ENCODE data around the gene ZFHX2. TPM values are rescaled to one million over a fixed set of nuclear protein-coding genes. Genes with fewer than 3 reads are reported as not detected.

ZFHX2 gene
- total RNA-seq, 1 donor from 2014 or later = 0.98 TPM

- intact Hi-C loops (cut with micrococcal nuclease) = no loop called here
These were observed 69.4 kb downstream of the ZFHX2 start for GRCh38 chr14:23481979-23482822.

GRCh38 chr14:23481362-23481970 lies 70.1 kb downstream of the ZFHX2 start:
- intact Hi-C loops (cut with micrococcal nuclease) = no loop called here

GRCh38 chr14:23478109-23478759 lies 73.3 kb downstream of the ZFHX2 start:
- intact Hi-C loops (cut with micrococcal nuclease) = loop anchor here (1.0 kb wide), 2 partner anchors 61 to 84 kb away; no protein-coding TSS in a partner anchor

GRCh38 chr14:23470947-23471346 lies 80.6 kb downstream of the ZFHX2 start:
- intact Hi-C loops (cut with micrococcal nuclease) = no loop called here

Other genes starting within 250 kb of the ZFHX2 start
- gene PPP1R3E, start 248.9 kb downstream of the ZFHX2 start, total RNA-seq = 26.3 and 26.5 TPM in 2 replicates
- gene BCL2L2, start 244.9 kb downstream of the ZFHX2 start, total RNA-seq = 6.4 and 8.5 TPM in 2 replicates
- 195 and 196 TPM in 2 replicates for gene PABPN1, start 230.3 kb downstream of the ZFHX2 start, total RNA-seq
- gene SLC22A17, start 198.9 kb downstream of the ZFHX2 start, total RNA-seq = 1.4 and 2.0 TPM in 2 replicates
- not detected in 2 replicates for gene EFS, start 186.6 kb downstream of the ZFHX2 start, total RNA-seq
- not detected in 2 replicates for gene IL25, start 179.0 kb downstream of the ZFHX2 start, total RNA-seq
- not detected in 2 replicates for gene CMTM5, start 174.7 kb downstream of the ZFHX2 start, total RNA-seq
- gene MYH6, start 143.5 kb downstream of the ZFHX2 start, total RNA-seq = 0.05 TPM in 1 of 2 replicates, not detected in the other
- gene MYH7, start 116.1 kb downstream of the ZFHX2 start, total RNA-seq = not detected in 2 replicates
- gene NGDN, start 82.1 kb downstream of the ZFHX2 start, total RNA-seq = 46.2 and 46.3 TPM in 2 replicates
- gene THTPA, start 4.5 kb upstream of the ZFHX2 start, total RNA-seq = 10.9 and 19.9 TPM in 2 replicates
- gene AP1G2, start 16.0 kb upstream of the ZFHX2 start, total RNA-seq = 251 and 253 TPM in 2 replicates
- gene JPH4, start 27.0 kb upstream of the ZFHX2 start, total RNA-seq = not detected in 2 replicates
- gene DHRS2, start 84.6 kb upstream of the ZFHX2 start, total RNA-seq = 2.0 and 2.4 TPM in 2 replicates